HL-60 (cell line): ENCODE data around the gene JAK1.

Source experiments
- DNase-seq, 2 experiments: peaks; one replicate each; pipeline ENCODE4 v3.0.0-alpha.2; 2010 to 2020; ENCODE audit warnings: low read depth in 1 of 2, low spot score in 1 of 2
- H3K27ac ChIP-seq: fragments of 250-450 bp; sonication (Bioruptor Pico); replicated peaks from 2 replicates; pipeline ENCODE4 v1.5.1; 2020; ENCODE audit warnings: mild to moderate bottlenecking, moderate library complexity
- H3K27me3 ChIP-seq: fragments of 250-450 bp; sonication (Bioruptor Pico); 2 replicates; pipeline ENCODE4 v1.5.1; 2021; ENCODE audit warnings: mild to moderate bottlenecking, moderate library complexity; ENCODE audit not compliant: insufficient read depth, poor library complexity, severe bottlenecking
- H3K4me3 ChIP-seq: replicated peaks from 2 replicates; pipeline ENCODE4 v1.5.1; 2011; ENCODE audit warnings: mild to moderate bottlenecking, control low read depth, low read length; ENCODE audit not compliant: insufficient read depth
- GABPA ChIP-seq: IDR thresholded peaks from 2 replicates; pipeline ENCODE4 v1.6.1; 2012; ENCODE audit warnings: low read depth
- POLR2AphosphoS5 ChIP-seq: IDR thresholded peaks from 2 replicates; pipeline ENCODE4 v1.6.1; 2012; ENCODE audit warnings: low read depth
- SPI1 ChIP-seq: IDR thresholded peaks from 2 replicates; pipeline ENCODE4 v1.6.1; 2012; ENCODE audit warnings: low read depth, mild to moderate bottlenecking, borderline replicate concordance
- TF ChIP-seq, protein P1 (sequence below): IDR thresholded peaks from one replicate; pipeline ENCODE4 v1.5.1; 2011; ENCODE audit warnings: low read length, control low read depth, inconsistent platforms; ENCODE audit not compliant: insufficient read depth
- TF ChIP-seq, protein P2 (sequence below): IDR thresholded peaks from 2 replicates; pipeline ENCODE4 v1.6.1; 2012; ENCODE audit warnings: low read depth; ENCODE audit not compliant: insufficient replicate concordance

JAK1 gene

DNA sequence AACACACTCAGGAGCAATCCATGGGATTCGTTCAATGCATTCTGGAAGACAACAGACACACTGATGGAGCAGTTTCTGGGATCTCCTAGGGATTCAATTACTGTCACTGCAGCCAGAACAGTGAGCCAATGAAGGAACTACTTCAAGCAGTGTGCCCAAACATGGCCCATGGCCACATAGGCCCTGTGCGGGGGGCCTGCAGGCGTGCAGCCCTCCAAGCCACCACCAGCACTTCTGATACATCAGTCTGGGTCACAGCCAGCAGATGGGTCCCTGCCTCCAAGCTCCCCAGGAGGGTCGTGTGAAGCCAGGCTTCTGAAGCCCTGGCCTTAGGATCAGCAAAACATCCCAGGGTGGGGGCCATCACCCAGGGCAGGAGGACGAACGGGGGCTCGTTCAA lies 122.2 kb downstream of the JAK1 start:
- Histone ChIP-seq H3K27ac (no peak overlapping the region), H3K4me3 (no peak overlapping the region), H3K27me3 (no peaks in the 10 kb centered on the region)
- no peak for TF ChIP-seq GABPA
- no peak for TF ChIP-seq SPI1
- TF ChIP-seq, protein P1, sequence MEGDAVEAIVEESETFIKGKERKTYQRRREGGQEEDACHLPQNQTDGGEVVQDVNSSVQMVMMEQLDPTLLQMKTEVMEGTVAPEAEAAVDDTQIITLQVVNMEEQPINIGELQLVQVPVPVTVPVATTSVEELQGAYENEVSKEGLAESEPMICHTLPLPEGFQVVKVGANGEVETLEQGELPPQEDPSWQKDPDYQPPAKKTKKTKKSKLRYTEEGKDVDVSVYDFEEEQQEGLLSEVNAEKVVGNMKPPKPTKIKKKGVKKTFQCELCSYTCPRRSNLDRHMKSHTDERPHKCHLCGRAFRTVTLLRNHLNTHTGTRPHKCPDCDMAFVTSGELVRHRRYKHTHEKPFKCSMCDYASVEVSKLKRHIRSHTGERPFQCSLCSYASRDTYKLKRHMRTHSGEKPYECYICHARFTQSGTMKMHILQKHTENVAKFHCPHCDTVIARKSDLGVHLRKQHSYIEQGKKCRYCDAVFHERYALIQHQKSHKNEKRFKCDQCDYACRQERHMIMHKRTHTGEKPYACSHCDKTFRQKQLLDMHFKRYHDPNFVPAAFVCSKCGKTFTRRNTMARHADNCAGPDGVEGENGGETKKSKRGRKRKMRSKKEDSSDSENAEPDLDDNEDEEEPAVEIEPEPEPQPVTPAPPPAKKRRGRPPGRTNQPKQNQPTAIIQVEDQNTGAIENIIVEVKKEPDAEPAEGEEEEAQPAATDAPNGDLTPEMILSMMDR, result no peak
- TF ChIP-seq, protein P2, sequence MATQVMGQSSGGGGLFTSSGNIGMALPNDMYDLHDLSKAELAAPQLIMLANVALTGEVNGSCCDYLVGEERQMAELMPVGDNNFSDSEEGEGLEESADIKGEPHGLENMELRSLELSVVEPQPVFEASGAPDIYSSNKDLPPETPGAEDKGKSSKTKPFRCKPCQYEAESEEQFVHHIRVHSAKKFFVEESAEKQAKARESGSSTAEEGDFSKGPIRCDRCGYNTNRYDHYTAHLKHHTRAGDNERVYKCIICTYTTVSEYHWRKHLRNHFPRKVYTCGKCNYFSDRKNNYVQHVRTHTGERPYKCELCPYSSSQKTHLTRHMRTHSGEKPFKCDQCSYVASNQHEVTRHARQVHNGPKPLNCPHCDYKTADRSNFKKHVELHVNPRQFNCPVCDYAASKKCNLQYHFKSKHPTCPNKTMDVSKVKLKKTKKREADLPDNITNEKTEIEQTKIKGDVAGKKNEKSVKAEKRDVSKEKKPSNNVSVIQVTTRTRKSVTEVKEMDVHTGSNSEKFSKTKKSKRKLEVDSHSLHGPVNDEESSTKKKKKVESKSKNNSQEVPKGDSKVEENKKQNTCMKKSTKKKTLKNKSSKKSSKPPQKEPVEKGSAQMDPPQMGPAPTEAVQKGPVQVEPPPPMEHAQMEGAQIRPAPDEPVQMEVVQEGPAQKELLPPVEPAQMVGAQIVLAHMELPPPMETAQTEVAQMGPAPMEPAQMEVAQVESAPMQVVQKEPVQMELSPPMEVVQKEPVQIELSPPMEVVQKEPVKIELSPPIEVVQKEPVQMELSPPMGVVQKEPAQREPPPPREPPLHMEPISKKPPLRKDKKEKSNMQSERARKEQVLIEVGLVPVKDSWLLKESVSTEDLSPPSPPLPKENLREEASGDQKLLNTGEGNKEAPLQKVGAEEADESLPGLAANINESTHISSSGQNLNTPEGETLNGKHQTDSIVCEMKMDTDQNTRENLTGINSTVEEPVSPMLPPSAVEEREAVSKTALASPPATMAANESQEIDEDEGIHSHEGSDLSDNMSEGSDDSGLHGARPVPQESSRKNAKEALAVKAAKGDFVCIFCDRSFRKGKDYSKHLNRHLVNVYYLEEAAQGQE, result no peak
- no peak for TF ChIP-seq POLR2AphosphoS5
- no peak for DNase-seq

DNA sequence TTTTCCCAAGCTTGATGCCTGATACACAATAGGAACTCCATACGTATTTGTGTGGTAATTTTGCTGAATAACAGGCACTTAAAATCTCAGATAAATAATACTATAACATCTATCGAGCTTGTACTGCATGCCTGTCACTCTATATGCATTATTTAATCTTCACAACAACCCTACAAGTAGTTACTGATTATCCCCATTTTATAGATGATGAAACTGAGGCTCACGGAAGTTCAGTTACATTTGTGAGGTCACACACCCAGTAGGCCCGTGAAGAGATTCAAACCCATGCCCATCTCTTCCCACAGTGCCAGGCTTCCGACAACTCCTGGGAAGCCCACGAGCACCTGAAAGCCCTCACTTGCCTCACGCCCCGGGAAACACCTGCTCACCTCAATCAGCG lies 122.7 kb downstream of the JAK1 start:
- Histone ChIP-seq H3K27ac (no peak overlapping the region), H3K4me3 (no peak overlapping the region), H3K27me3 (no peaks in the 10 kb centered on the region)
- DNase-seq, result no peak
- TF ChIP-seq GABPA (no peak), POLR2AphosphoS5 (no peak), SPI1 (no peak)
- TF ChIP-seq, protein P2, result no peak
- TF ChIP-seq, protein P1, result no peak

DNA sequence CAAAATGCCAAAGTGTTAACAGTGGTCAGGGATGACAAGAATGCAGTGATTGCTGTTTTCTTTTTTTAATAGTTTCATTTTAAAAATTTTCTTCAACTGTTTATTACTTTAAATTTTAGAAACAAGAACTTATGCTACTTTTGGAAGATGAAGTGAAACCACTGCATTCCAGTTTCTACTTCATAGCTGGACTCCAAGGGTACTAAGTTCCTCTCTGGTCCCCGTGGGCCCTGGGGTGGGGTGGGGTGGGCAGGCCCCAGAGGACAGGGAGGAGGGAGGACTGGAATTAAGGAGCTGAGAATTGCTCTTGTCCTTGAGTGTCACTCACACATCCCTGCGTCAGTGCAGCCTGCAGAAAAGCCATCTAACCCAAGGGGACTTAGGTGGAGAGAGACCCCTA lies 124.1 kb downstream of the JAK1 start:
- TF ChIP-seq, protein P1, result no peak
- TF ChIP-seq, protein P2, result no peak
- no peak for TF ChIP-seq SPI1
- TF ChIP-seq POLR2AphosphoS5, result no peak
- TF ChIP-seq GABPA, result no peak
- H3K4me3 ChIP-seq, result no peak overlapping the region
- no peak for DNase-seq
- H3K27me3 ChIP-seq, result no peaks in the 10 kb centered on the region
- no peak overlapping the region for H3K27ac ChIP-seq
